Bronchial epithelial cell (primary cell): ENCODE results near the gene KRT82. TPM values are rescaled to one million over a fixed set of nuclear protein-coding genes. Genes with fewer than 3 reads are reported as not detected.

Experiments used
- DNase-seq: peaks from one replicate; pipeline ENCODE4 v3.0.0-alpha.2; 2010; ENCODE audit warnings: low read depth
- FAIRE-seq: peaks from 2 replicates; lab custom pipeline; 2011; peaks lifted over from hg19 to GRCh38; lab: Jason Lieb, UNC
- H3K27me3 ChIP-seq: 2 replicates; pipeline ENCODE4 v1.5.1; 2011; ENCODE audit warnings: low read length; ENCODE audit not compliant: control insufficient read depth, insufficient read depth
- H3K36me3 ChIP-seq: 2 replicates; pipeline ENCODE4 v1.5.1; 2011; ENCODE audit warnings: low read length; ENCODE audit not compliant: control insufficient read depth, insufficient read depth
- H3K4me3 ChIP-seq: 2 replicates; pipeline ENCODE4 v1.5.1; 2011; ENCODE audit warnings: mild to moderate bottlenecking, low read depth, low read length, control low read depth
- CTCF ChIP-seq: IDR thresholded peaks from 2 replicates; pipeline ENCODE4 v1.5.1; 2011; ENCODE audit warnings: mild to moderate bottlenecking, moderate library complexity, low read length, control low read depth, inconsistent platforms; ENCODE audit not compliant: insufficient read depth, severe bottlenecking
- total RNA-seq: library from RNA; depleted of rRNA; stranded (reverse); fragments of >200 nt; gene quantifications from 2 replicates; pipeline ENCODE4 v1.2.1, GENCODE V29; 2014

Gene KRT82
- total RNA-seq, 1 donor from 2014 or later = not detected

GRCh38 chr12:52426034-52426433 is 19.9 kb upstream of the KRT82 start:
- FAIRE-seq (no peak), DNase-seq (no peak)
- H3K36me3 ChIP-seq = no peaks in the 10 kb centered on the region
- no peak for TF ChIP-seq CTCF
- no peaks in the 10 kb centered on the region for H3K27me3 ChIP-seq
- H3K4me3 ChIP-seq = no peak overlapping the region

DNA sequence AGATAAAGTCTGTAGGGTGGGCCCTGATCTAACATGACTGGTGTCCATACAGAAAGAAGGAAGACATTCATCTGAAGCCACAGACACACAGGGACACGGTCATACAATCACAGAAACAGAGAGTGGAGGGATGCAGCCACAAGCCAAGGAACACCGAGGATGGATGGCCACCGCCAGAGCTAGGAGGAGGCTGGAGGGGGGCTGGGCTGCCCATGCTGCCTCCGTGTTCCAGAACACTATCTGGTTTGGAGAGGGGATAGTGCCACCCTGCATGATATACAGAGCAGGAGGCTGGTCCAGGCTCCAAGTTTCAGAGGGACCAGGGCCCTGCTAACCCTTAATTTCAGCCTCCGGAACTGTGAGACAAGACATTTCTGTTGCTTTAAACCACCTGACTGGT is 19.3 kb upstream of the KRT82 start:
- no peak for TF ChIP-seq CTCF
- FAIRE-seq = no peak
- DNase-seq = no peak

DNA sequence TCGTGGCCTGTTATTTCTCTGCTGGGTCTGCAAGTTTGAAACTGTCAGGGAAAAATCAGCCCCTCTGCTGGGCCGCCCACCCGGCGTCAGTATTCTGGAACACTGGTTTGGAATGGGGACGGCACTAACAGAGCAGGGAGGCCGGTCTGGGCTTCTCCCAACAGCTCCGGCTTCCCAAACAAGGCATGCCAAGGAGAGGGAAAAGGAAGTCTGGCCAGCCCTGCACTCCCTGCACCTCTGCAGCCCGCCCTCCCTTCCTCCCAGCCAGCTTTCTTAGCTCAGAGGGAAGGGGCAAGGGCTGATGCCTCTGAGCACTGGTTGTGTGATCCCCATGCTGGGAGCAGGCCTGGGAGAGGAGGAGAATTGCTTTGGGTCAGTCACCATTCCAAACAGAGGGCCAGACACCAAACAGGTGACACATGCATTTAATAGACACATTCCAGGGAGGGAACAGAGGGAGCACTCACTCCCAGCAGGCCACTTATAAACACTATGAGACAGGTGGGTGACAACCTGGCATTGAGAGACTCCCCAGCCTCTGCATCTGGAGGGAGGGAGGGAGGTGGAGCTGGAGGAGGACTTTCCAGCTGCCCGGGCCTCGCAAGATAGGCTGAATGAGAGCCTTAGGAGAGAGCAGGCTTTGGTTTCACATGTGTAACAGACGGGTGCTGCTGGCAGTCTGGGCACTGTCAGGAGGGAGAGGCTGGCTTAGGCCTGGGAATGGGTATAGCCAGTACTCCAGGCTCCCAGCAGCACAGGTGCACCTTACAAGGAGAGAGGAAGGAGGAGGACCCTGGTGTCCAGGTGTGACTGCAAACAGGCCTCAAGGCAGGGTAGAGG is 17.7 kb upstream of the KRT82 start:
- TF ChIP-seq CTCF = no peak
- Histone ChIP-seq H3K4me3 (no peak overlapping the region), H3K27me3 (no peaks in the 10 kb centered on the region), H3K36me3 (no peaks in the 10 kb centered on the region)
- DNase-seq = no peak
- FAIRE-seq = no peak

More for the DNA sequence above, 19.3 kb upstream of the KRT82 start:
- no peaks in the 10 kb centered on the region for H3K27me3 ChIP-seq
- no peaks in the 10 kb centered on the region for H3K36me3 ChIP-seq
- H3K4me3 ChIP-seq = no peak overlapping the region

DNA sequence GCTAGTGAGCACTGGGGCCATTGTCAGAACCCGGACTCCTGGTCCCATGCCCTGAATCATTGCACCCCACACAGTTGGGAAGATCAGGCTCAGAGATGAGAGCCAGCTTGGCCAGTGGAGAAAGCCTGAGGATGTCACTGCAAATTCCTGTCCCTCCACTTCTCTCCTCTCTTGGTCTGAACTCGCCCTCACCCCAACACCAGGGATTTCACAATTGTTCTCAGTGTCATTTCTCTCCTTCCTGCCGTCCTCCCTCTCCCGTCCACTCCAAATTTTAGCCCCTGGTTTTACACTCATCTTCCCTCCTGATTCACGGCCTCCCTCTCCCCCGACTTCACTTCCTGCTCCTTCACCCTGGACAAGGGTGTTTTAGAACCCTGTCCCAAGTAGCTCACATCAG is 16.9 kb upstream of the KRT82 start:
- no peak for DNase-seq
- H3K4me3 ChIP-seq = no peak overlapping the region
- H3K27me3 ChIP-seq = no peaks in the 10 kb centered on the region
- H3K36me3 ChIP-seq = no peaks in the 10 kb centered on the region
- FAIRE-seq = no peak
- no peak for TF ChIP-seq CTCF

DNA sequence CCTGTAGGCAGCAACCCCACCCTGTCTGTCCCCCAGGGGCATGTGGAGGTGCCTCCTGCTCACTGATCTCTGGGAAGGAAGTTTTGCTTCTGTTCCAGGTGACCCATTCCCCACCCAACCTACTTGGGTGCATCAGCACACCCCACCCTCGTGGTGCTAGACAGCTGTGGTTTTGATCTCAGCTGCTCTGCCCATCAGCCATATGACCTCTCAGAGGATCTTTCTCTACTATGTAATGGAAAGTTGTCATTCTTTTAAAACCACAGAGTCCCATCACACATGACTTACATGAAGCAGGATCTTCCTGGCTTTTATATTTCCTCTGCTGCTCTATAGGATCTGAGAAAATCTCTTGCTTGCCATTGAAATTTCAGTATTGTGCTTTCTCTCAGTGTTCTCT is 13.5 kb upstream of the KRT82 start:
- no peak for TF ChIP-seq CTCF
- FAIRE-seq = no peak

GRCh38 chr12:52418576-52419110 is 12.5 kb upstream of the KRT82 start:
- no peak for TF ChIP-seq CTCF
- Histone ChIP-seq H3K36me3 (no peaks in the 10 kb centered on the region), H3K27me3 (no peaks in the 10 kb centered on the region), H3K4me3 (no peak overlapping the region)
- peak; percentile 50 for DNase-seq
- no peak for FAIRE-seq

More for the DNA sequence above, 13.5 kb upstream of the KRT82 start:
- DNase-seq = no peak
- H3K27me3 ChIP-seq = no peaks in the 10 kb centered on the region
- H3K4me3 ChIP-seq = no peak overlapping the region
- H3K36me3 ChIP-seq = no peaks in the 10 kb centered on the region
